ENCODE results near the gene MGAT2.

The MGAT2 gene

DNA sequence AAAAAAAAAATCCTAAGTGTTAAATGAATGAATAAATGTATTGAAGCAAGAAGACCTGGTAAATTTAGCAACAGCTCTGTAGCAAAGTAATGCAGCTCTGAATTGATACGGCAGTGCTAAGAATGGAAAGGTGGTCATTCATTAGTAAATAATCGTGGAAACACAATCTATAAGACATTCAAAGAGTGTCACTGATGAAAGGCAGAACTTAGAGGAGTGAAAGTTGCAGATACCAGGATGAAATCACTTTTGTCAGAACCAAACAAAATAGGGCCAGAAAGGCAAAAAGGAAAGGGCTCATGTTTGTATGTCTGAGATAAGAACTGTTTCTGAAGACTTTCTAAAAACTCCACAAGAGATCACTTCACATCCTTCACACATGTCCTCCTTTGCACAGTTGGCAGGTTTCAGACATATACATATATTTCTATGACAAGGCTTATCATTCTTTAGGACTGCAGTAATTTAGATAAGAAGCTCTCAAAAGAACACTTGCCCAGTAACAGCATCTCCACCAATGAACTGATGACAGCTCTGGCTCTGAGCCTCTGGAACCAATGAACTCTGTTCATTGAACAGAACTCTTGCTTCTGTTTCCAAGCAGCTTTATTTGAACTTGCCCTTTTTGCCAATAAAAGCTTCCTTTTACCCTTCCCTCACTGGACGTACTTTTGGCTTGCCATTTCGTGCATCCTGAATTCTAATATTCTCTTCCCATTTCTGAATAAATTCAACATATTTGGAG is 26.1 kb upstream of the MGAT2 start:
- Histone ChIP-seq H2AFZ (ENCODE audit: low read depth) (no peak overlapping the region), H3K27me3 (ENCODE audit: insufficient read depth, low read depth) (no peaks in the 10 kb centered on the region), H3K79me2 (ENCODE audit: insufficient read depth, low read depth) (peaks cover 13% of the 10 kb centered on the region), H3K27ac (no peak overlapping the region), H3K9ac (no peak overlapping the region), H3K4me1 (ENCODE audit: low read depth, poor library complexity, severe bottlenecking) (peaks cover 10% of the 10 kb centered on the region), H3K4me3 (IDR thresholded peaks at IDR 0.05; ENCODE audit: insufficient read depth, low read depth, low read length) (no peak overlapping the region), H4K20me1 (ENCODE audit: insufficient read depth) (no peaks in the 10 kb centered on the region), H3K36me3 (ENCODE audit: insufficient read depth) (no peaks in the 10 kb centered on the region), H3K4me2 (no peak overlapping the region)
- TF ChIP-seq, protein P1, sequence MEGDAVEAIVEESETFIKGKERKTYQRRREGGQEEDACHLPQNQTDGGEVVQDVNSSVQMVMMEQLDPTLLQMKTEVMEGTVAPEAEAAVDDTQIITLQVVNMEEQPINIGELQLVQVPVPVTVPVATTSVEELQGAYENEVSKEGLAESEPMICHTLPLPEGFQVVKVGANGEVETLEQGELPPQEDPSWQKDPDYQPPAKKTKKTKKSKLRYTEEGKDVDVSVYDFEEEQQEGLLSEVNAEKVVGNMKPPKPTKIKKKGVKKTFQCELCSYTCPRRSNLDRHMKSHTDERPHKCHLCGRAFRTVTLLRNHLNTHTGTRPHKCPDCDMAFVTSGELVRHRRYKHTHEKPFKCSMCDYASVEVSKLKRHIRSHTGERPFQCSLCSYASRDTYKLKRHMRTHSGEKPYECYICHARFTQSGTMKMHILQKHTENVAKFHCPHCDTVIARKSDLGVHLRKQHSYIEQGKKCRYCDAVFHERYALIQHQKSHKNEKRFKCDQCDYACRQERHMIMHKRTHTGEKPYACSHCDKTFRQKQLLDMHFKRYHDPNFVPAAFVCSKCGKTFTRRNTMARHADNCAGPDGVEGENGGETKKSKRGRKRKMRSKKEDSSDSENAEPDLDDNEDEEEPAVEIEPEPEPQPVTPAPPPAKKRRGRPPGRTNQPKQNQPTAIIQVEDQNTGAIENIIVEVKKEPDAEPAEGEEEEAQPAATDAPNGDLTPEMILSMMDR (conservative IDR thresholded peaks at IDR 0.05; ENCODE audit: low read depth, low read length) = no peak

- no peaks in the 10 kb centered on the region for H3K27me3 ChIP-seq (ENCODE audit: insufficient read depth, low read depth)
- H3K79me2 ChIP-seq (ENCODE audit: insufficient read depth, low read depth) = peaks cover 46% of the 10 kb centered on the region
- H3K9ac ChIP-seq = peak overlapping the region; percentile 96
- H3K4me1 ChIP-seq (ENCODE audit: low read depth, poor library complexity, severe bottlenecking) = peaks cover 18% of the 10 kb centered on the region
- no peak overlapping the region for H3K4me3 ChIP-seq (IDR thresholded peaks at IDR 0.05; ENCODE audit: insufficient read depth, low read depth, low read length)
- peak overlapping the region; percentile 94 for H3K27ac ChIP-seq
- TF ChIP-seq, protein P1 (conservative IDR thresholded peaks at IDR 0.05; ENCODE audit: low read depth, low read length) = no peak
- peak overlapping the region; percentile 60 for H3K4me2 ChIP-seq
- H4K20me1 ChIP-seq (ENCODE audit: insufficient read depth) = no peaks in the 10 kb centered on the region
- no peaks in the 10 kb centered on the region for H3K36me3 ChIP-seq (ENCODE audit: insufficient read depth)
- H2AFZ ChIP-seq (ENCODE audit: low read depth) = peak overlapping the region; percentile 52
Measured at GRCh38 chr14:49598189-49598484, 22.5 kb upstream of the MGAT2 start.

GRCh38 chr14:49598485-49599300 is 21.9 kb upstream of the MGAT2 start, which contains the start of gene LRR1:
Gene LRR1 (plus strand): TSS chr14:49598940. CDS start chr14:49599021, 81 bp downstream.
- peaks cover 47% of the 10 kb centered on the region for H3K79me2 ChIP-seq (ENCODE audit: insufficient read depth, low read depth)

DNA sequence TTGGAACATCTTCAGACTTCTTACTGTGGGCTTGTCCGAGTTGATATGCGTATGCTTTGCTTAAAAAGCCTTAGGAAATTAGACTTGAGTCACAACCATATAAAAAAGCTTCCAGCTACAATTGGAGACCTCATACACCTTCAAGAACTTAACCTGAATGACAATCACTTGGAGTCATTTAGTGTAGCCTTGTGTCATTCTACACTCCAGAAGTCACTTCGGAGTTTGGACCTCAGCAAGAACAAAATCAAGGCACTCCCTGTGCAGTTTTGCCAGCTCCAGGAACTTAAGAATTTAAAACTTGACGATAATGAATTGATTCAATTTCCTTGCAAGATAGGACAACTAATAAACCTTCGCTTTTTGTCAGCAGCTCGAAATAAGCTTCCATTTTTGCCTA is 13.0 kb upstream of the MGAT2 start:
- peaks cover 11% of the 10 kb centered on the region; the same call in 1 of the 2 replicates for H3K79me2 ChIP-seq (ENCODE audit: insufficient read depth, low read depth)
- no peak overlapping the region for H2AFZ ChIP-seq (ENCODE audit: low read depth)
- no peaks in the 10 kb centered on the region for H3K36me3 ChIP-seq (ENCODE audit: insufficient read depth)
- no peak overlapping the region for H3K27ac ChIP-seq
- no peaks in the 10 kb centered on the region for H3K4me1 ChIP-seq (ENCODE audit: low read depth, poor library complexity, severe bottlenecking)
- no peak overlapping the region for H3K9ac ChIP-seq
- no peaks in the 10 kb centered on the region for H3K27me3 ChIP-seq (ENCODE audit: insufficient read depth, low read depth)
- TF ChIP-seq, protein P1 (conservative IDR thresholded peaks at IDR 0.05; ENCODE audit: low read depth, low read length) = no peak
- H3K4me2 ChIP-seq = no peak overlapping the region
- H3K4me3 ChIP-seq (IDR thresholded peaks at IDR 0.05; ENCODE audit: insufficient read depth, low read depth, low read length) = no peak overlapping the region
- H4K20me1 ChIP-seq (ENCODE audit: insufficient read depth) = no peaks in the 10 kb centered on the region

More at GRCh38 chr14:49598485-49599300, 21.9 kb upstream of the MGAT2 start, which contains the start of gene LRR1:
- peaks cover 18% of the 10 kb centered on the region for H3K4me1 ChIP-seq (ENCODE audit: low read depth, poor library complexity, severe bottlenecking)
- H3K27ac ChIP-seq = peak within 1 kb of the TSS; percentile 94
- no peak within 1 kb of the TSS for H3K4me3 ChIP-seq (IDR thresholded peaks at IDR 0.05; ENCODE audit: insufficient read depth, low read depth, low read length)
- peak within 1 kb of the TSS; percentile 52 for H2AFZ ChIP-seq (ENCODE audit: low read depth)
- peak within 1 kb of the TSS; percentile 96 for H3K9ac ChIP-seq
- H4K20me1 ChIP-seq (ENCODE audit: insufficient read depth) = no peaks in the 10 kb centered on the region
- no peaks in the 10 kb centered on the region for H3K27me3 ChIP-seq (ENCODE audit: insufficient read depth, low read depth)
- H3K36me3 ChIP-seq (ENCODE audit: insufficient read depth) = no peaks in the 10 kb centered on the region
- TF ChIP-seq, protein P1 (conservative IDR thresholded peaks at IDR 0.05; ENCODE audit: low read depth, low read length) = no peak
- peak within 1 kb of the TSS; percentile 60 for H3K4me2 ChIP-seq
